GM13976 (cell line): ENCODE measurements around the gene RWDD3.

Source experiments
- DNase-seq: peaks from one replicate; pipeline ENCODE4 v3.0.0; 2012; ENCODE audit warnings: low spot score
- in situ Hi-C: fragments of 300-500 bp; cut with MboI; formaldehyde crosslinking; loops from one replicate; pipeline ENCODE4 v1.12.0; 2022; ENCODE audit warnings: low sequenced_read_pairs, mixed read lengths, inconsistent platforms; ENCODE audit not compliant: unreplicated experiment
- TF ChIP-seq, protein P1 (sequence below): IDR thresholded peaks from 2 replicates; pipeline ENCODE4 v1.5.1; 2012; ENCODE audit warnings: borderline replicate concordance, mild to moderate bottlenecking; ENCODE audit not compliant: insufficient read depth; ENCODE audit errors: extremely low read depth, missing control alignments, control extremely low read depth

RWDD3 gene

DNA sequence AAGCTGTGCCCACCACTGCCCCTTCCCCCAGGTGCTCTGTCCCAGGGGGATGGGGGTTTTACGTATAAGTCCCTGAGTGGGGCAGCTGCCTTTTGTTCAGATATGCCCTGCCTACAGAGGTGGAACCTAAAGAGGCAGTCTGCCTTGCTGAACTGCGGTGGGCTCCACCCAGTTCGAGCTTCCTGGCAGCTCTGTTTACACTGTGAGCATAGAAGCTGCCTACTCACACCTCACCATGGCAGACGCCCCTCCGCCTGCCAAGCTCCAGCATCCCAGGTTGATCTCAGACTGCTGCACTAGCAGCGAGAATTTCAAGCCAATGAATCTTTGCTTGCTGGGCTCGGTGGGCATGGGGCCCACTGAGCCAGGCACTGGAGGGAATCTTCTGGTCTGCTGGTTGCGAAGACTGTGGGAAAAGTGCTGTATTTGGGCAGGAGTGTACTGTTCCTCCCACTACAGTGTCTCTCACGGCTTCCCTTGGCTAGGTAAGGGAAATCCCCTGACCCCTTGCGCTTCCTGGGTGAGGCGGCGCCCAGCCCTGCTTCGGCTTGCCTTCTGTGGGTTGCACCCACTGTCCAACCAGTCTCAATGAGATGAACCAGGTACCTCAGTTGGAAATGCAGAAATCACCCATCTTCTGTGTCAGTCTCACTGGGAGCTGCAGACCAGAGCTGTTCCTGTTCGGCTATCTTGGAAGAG, 17.6 kb upstream of the RWDD3 start:
- no peak for DNase-seq
- in situ Hi-C loops: no loop called here
- TF ChIP-seq, protein P1, sequence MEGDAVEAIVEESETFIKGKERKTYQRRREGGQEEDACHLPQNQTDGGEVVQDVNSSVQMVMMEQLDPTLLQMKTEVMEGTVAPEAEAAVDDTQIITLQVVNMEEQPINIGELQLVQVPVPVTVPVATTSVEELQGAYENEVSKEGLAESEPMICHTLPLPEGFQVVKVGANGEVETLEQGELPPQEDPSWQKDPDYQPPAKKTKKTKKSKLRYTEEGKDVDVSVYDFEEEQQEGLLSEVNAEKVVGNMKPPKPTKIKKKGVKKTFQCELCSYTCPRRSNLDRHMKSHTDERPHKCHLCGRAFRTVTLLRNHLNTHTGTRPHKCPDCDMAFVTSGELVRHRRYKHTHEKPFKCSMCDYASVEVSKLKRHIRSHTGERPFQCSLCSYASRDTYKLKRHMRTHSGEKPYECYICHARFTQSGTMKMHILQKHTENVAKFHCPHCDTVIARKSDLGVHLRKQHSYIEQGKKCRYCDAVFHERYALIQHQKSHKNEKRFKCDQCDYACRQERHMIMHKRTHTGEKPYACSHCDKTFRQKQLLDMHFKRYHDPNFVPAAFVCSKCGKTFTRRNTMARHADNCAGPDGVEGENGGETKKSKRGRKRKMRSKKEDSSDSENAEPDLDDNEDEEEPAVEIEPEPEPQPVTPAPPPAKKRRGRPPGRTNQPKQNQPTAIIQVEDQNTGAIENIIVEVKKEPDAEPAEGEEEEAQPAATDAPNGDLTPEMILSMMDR: no peak

DNA sequence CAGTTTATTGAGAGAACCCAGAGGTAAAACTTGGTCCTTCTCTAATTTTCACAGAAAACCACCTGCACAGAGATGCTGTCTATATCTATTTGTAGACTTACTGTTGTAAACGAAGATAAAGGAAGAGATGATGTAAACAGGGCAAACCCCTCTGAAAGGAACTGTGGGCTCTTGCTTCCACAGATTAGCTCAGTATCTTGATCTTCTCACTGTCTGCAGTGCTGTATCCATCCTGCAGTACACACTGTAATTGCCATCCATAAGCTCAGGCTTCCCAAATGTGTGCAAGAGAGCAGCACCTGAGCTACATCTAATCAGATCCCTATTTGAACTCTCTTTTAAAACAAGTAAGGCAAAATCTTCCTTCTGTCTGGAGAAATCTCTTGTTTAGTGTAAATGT, 16.6 kb upstream of the RWDD3 start:
- in situ Hi-C loops: no loop called here
- no peak for DNase-seq
- TF ChIP-seq, protein P1: no peak

DNA sequence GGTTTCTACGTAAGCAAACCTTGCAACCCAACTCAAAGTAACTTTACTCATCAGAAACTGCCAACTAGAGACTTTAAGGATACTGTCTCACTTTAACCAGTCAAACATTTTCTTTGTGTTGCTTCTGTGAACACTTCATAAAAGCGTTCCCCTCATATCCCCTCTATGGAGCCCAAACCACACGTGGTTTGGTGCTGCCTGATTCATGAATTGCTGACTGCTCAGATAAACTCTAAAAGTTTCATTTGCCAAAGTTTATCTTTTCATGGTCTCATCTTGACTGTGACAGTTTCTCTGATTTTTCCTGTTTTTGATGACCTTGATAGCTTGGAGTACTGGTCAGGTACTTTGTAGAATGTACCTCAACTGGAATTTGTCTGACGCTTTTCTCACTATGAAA, 14.6 kb upstream of the RWDD3 start:
- in situ Hi-C loops: no loop called here
- no peak for DNase-seq
- TF ChIP-seq, protein P1: no peak

- TF ChIP-seq, protein P1: no peak
- in situ Hi-C loops: no loop called here
- DNase-seq: no peak
These were observed 12.7 kb upstream of the RWDD3 start for GRCh38 chr1:95221306-95221705.

DNA sequence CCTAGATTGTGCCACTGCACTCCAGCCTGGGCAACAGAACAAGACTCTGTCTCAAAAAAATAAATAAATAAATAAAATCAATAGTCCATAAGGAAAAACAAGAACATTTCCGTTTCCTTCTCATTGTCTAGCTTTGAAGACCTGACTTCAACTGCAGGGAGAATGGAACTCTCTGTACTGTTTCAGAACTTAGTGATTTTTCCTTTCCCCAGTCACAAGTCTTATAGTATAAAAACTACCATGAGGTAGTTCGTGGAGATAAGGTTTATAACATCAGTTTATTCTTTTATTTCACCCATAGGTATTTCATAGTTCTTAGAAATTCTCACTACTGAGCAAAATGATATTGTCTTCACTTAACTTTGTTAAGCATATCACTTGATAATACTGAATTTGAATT, 11.4 kb upstream of the RWDD3 start:
- TF ChIP-seq, protein P1: no peak
- in situ Hi-C loops: no loop called here
- no peak for DNase-seq

- TF ChIP-seq, protein P1: no peak
- DNase-seq: no peak
- in situ Hi-C loops: no loop called here
These were observed 10.9 kb upstream of the RWDD3 start for GRCh38 chr1:95223110-95223509.
